Peyer's patch (tissue), 4 donors: ENCODE measurements around the gene ATP8A1.

Experiments
- CTCF ChIP-seq, 6 experiments: fragments of 450-650 bp in 4 of 6; fragments of 200-600 bp in 2 of 6; sonication (generic) in 1 of 6; IDR thresholded peaks; one replicate each; pipeline ENCODE4 v1.5.1; 2017 to 2019; ENCODE audit warnings: antibody characterized with exemption in 6 of 6, mild to moderate bottlenecking in 3 of 6, moderate library complexity in 1 of 6
- POLR2A ChIP-seq, 2 donors: fragments of 450-650 bp; IDR thresholded peaks; one replicate each; pipeline ENCODE4 v1.5.1; 2017; ENCODE audit warnings: antibody characterized with exemption in 2 of 2, mild to moderate bottlenecking in 2 of 2, moderate library complexity in 2 of 2

GRCh38 chr4:42480717-42481116 lies 176.2 kb downstream of the ATP8A1 start:
- TF ChIP-seq CTCF (IDR thresholded peaks at IDR 0.05) (no peak), POLR2A (IDR thresholded peaks at IDR 0.05) (no peak)
